Thyroid gland (tissue), 4 donors: Measurements from ENCODE around the gene MPZL1.

Source experiments
- CTCF ChIP-seq, 6 experiments: fragments of 200-600 bp in 3 of 6; fragments of 450-650 bp in 3 of 6; sonication (generic) in 3 of 6; IDR thresholded peaks; one replicate each; pipeline ENCODE4 v1.5.1; 2016 to 2019; ENCODE audit warnings: antibody characterized with exemption in 6 of 6, mild to moderate bottlenecking in 2 of 6, inconsistent platforms in 1 of 6, moderate library complexity in 1 of 6
- POLR2A ChIP-seq, 2 donors: fragments of 450-650 bp; IDR thresholded peaks; one replicate each; pipeline ENCODE4 v1.6.1; 2017; ENCODE audit warnings: antibody characterized with exemption in 2 of 2, mild to moderate bottlenecking in 2 of 2, moderate library complexity in 1 of 2

GRCh38 chr1:167723707-167724323 is 2.0 kb downstream of the MPZL1 start:
- TF ChIP-seq POLR2A (IDR thresholded peaks at IDR 0.05) (no peak), CTCF (IDR thresholded peaks at IDR 0.05) (no peak)
